Neural progenitor cell (in vitro differentiated cells): ENCODE measurements around the gene NFE2. TPM values are rescaled to one million over a fixed set of nuclear protein-coding genes. Genes with fewer than 3 reads are reported as not detected.
A peak's percentile ranks its signal among the peaks of the same experiment; 100 is the strongest.

Source experiments
- DNase-seq: peaks from one replicate; pipeline ENCODE4 v3.0.0-alpha.2; 2016; ENCODE audit warnings: low spot score
- H2AFZ ChIP-seq: fragments of 200-600 bp; sonication (generic); replicated peaks from 2 replicates; pipeline ENCODE4 v1.6.1; 2016; ENCODE audit warnings: antibody characterized with exemption
- H3F3A ChIP-seq: fragments of 200-600 bp; sonication (generic); 2 replicates; pipeline ENCODE4 v1.6.1; 2016; ENCODE audit warnings: antibody characterized with exemption, low read depth
- H3K27ac ChIP-seq: fragments of 200-600 bp; sonication (generic); 2 replicates; pipeline ENCODE4 v1.5.1; 2016; ENCODE audit warnings: mild to moderate bottlenecking
- H3K27me3 ChIP-seq: fragments of 200-600 bp; sonication (generic); 2 replicates; pipeline ENCODE4 v1.6.1; 2016; ENCODE audit warnings: mild to moderate bottlenecking, moderate library complexity
- H3K36me3 ChIP-seq: fragments of 200-600 bp; sonication (generic); 2 replicates; pipeline ENCODE4 v1.5.1; 2016
- H3K4me1 ChIP-seq: fragments of 200-600 bp; sonication (generic); 2 replicates; pipeline ENCODE4 v1.6.1; 2016; ENCODE audit warnings: mixed run types
- H3K4me2 ChIP-seq: fragments of 200-600 bp; sonication (generic); 2 replicates; pipeline ENCODE4 v1.6.1; 2016
- H3K4me3 ChIP-seq: fragments of 200-600 bp; sonication (generic); 2 replicates; pipeline ENCODE4 v1.5.1; 2016
- H3K79me2 ChIP-seq: fragments of 200-600 bp; sonication (generic); 2 replicates; pipeline ENCODE4 v1.6.1; 2016; ENCODE audit warnings: low read depth
- H3K9ac ChIP-seq: fragments of 200-600 bp; sonication (generic); 2 replicates; pipeline ENCODE4 v1.6.1; 2016
- H3K9me3 ChIP-seq: fragments of 200-600 bp; sonication (generic); 2 replicates; pipeline ENCODE4 v1.5.1; 2016; ENCODE audit warnings: low read depth
- H4K20me1 ChIP-seq: fragments of 200-600 bp; sonication (generic); 2 replicates; pipeline ENCODE4 v1.6.1; 2016; ENCODE audit warnings: low read depth
- H3K27ac Mint-ChIP-seq: 3 replicates; pipeline ENCODE4 v1.8.0; 2021; ENCODE audit warnings: mixed read lengths
- H3K27me3 Mint-ChIP-seq: 2 replicates; pipeline ENCODE4 v1.8.0; 2022; ENCODE audit warnings: low read depth, mild to moderate bottlenecking, inconsistent platforms, moderate library complexity, mixed read lengths; ENCODE audit not compliant: insufficient read depth
- H3K36me3 Mint-ChIP-seq: 3 replicates; pipeline ENCODE4 v1.8.0; 2021; ENCODE audit warnings: mixed read lengths
- H3K4me1 Mint-ChIP-seq: 3 replicates; pipeline ENCODE4 v1.8.0; 2021; ENCODE audit warnings: mixed read lengths
- H3K4me3 Mint-ChIP-seq: 3 replicates; pipeline ENCODE4 v1.8.0; 2021; ENCODE audit warnings: mild to moderate bottlenecking, moderate library complexity, mixed read lengths
- H3K9me3 Mint-ChIP-seq: 3 replicates; pipeline ENCODE4 v1.8.0; 2020; ENCODE audit warnings: mixed read lengths
- CTCF ChIP-seq: fragments of 200-600 bp; sonication (generic); IDR thresholded peaks from 2 replicates; pipeline ENCODE4 v1.5.1; 2017; ENCODE audit warnings: antibody characterized with exemption, mild to moderate bottlenecking
- EZH2 ChIP-seq: fragments of 200-600 bp; sonication (generic); IDR thresholded peaks from 2 replicates; pipeline ENCODE4 v1.6.1; 2017; ENCODE audit warnings: antibody characterized with exemption, mild to moderate bottlenecking, moderate library complexity
- EZH2phosphoT487 ChIP-seq: fragments of 200-600 bp; sonication (generic); IDR thresholded peaks from 2 replicates; pipeline ENCODE4 v1.6.1; 2017; ENCODE audit warnings: antibody characterized with exemption
- microRNA counts: library from miRNA; unstranded; fragments of <30 nt; microRNA quantifications from one replicate; lab custom pipeline; 2016
- microRNA-seq: library from miRNA; unstranded; fragments of <30 nt; microRNA quantifications from one replicate; pipeline ENCODE4, GENCODE V29; 2016
- small RNA-seq: library from RNA; depleted of rRNA; stranded (forward); fragments of <200 nt; gene quantifications from one replicate; pipeline ENCODE3, GENCODE V24; 2015
- total RNA-seq: library from RNA; depleted of rRNA; stranded (reverse); fragments of >200 nt; gene quantifications from 2 replicates; pipeline ENCODE4 v1.2.3, GENCODE V29; 2015; ENCODE audit warnings: low replicate concordance

NFE2 gene
- total RNA-seq, 1 donor from 2014 or later: 2.8 TPM

- Histone ChIP-seq H3K27ac (no peak overlapping the region), H3K9ac (no peak overlapping the region), H3F3A (peaks cover 15% of the 10 kb centered on the region), H3K79me2 (peaks cover 75% of the 10 kb centered on the region), H3K36me3 (peaks cover 35% of the 10 kb centered on the region), H3K4me1 (no peaks in the 10 kb centered on the region), H3K27me3 (no peaks in the 10 kb centered on the region), H2AFZ (no peak overlapping the region), H3K4me2 (no peak overlapping the region), H4K20me1 (peaks cover 15% of the 10 kb centered on the region), H3K9me3 (no peaks in the 10 kb centered on the region), H3K4me3 (no peak overlapping the region)
- H3K36me3 Mint-ChIP-seq: peaks cover 37% of the 10 kb centered on the region
- peaks cover 4% of the 10 kb centered on the region for H3K27me3 Mint-ChIP-seq
- H3K4me1 Mint-ChIP-seq: no peaks in the 10 kb centered on the region
- no peak overlapping the region for H3K4me3 Mint-ChIP-seq
- DNase-seq: no peak
- no peak overlapping the region for H3K27ac Mint-ChIP-seq
- no peak for TF ChIP-seq EZH2
- TF ChIP-seq CTCF: no peak
- no peak for TF ChIP-seq EZH2phosphoT487
- no peaks in the 10 kb centered on the region for H3K9me3 Mint-ChIP-seq
Observed at GRCh38 chr12:54246011-54246641, 54.7 kb downstream of the NFE2 start.

MicroRNA genes within 50 kb of the gene (microRNA counts, 767-probe panel; counts per million panel counts)
- microRNA hsa-miR-148b-3p (lab: Ali Mortazavi, UCI): 8,911 counts per million, percentile 95 among the panel's probes with 10 or more counts

Small RNA genes lying within 50 kb of the gene (microRNA-seq; reads per million reads assigned to microRNA genes)
- 61.5 reads per million, percentile 70 among the genes with 10 or more reads in this experiment for gene MIR148B

Small RNA genes lying within 50 kb of the gene (small RNA-seq; reads per million reads assigned to genes)
- 16.3 reads per million, percentile 96 among the genes with 10 or more reads in this experiment for gene MIR148B
- gene RN7SL390P: not detected
- not detected for gene RN7SL744P
- not detected for gene RNU6-950P

Other genes with a start within 250 kb of the NFE2 start
- gene HOXC4, start 247.2 kb downstream of the NFE2 start, total RNA-seq: not detected in 2 replicates
- gene SMUG1, start 112.0 kb downstream of the NFE2 start, total RNA-seq: 42.9 and 49.4 TPM in 2 replicates
- 232 and 288 TPM in 2 replicates for gene CBX5, start 20.9 kb downstream of the NFE2 start, total RNA-seq
- 1,779 and 2,341 TPM in 2 replicates for gene HNRNPA1, start 20.3 kb downstream of the NFE2 start, total RNA-seq
- gene COPZ1, start 24.1 kb upstream of the NFE2 start, total RNA-seq: 197 and 219 TPM in 2 replicates
- gene GPR84, start 63.5 kb upstream of the NFE2 start, total RNA-seq: not detected in 2 replicates
- 6.2 and 7.2 TPM in 2 replicates for gene ZNF385A, start 83.7 kb upstream of the NFE2 start, total RNA-seq
- 37.7 and 70.8 TPM in 2 replicates for gene ITGA5, start 118.3 kb upstream of the NFE2 start, total RNA-seq
- gene GTSF1, start 172.6 kb upstream of the NFE2 start, total RNA-seq: not detected in 2 replicates
- gene NCKAP1L, start 196.7 kb upstream of the NFE2 start, total RNA-seq: 0.43 and 2.1 TPM in 2 replicates
- 1.5 and 5.3 TPM in 2 replicates for gene PDE1B, start 248.6 kb upstream of the NFE2 start, total RNA-seq